ENCODE measurements around the gene TNFRSF6B.

Gene TNFRSF6B

DNA sequence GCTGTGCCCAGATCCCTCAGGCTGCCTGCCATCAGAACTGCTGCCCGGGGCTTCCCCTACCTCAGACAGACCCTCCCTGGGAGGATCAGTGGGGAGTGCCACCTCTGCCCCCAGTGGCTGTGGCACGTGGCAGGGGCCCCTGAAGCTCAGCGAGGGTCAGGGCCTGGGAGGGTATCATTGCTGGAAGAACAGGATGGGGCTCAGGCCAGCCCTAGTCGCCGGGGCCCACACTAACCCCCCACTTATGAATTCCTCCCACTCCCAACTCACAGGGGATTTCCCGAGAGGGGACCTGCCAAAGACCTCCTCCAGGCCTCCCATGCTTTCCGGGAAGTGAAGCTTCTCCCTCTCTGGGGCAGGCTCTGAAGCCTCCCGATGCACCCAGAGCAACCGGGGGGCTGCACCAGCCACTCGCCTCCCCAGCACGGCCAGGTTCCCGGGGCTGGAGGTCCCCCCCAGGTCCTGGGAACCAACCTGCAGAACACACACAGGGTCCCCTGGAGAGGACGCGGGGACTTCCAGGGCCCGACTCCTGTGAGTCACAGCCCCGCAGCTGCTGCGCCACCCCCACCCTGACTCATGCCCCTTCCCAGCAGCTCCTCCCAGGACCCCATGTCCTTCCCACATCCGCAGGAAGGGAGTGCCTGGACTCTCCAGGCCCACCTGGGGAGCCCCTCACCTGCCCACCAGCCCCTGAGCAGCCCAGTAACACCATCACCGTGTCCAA, 2.5 kb downstream of the TNFRSF6B start:
- DNase-seq, result no peak

- DNase-seq, result no peak
Observed at GRCh38 chr20:63699466-63700198, 3.2 kb downstream of the TNFRSF6B start.

GRCh38 chr20:63700199-63701050, 4.0 kb downstream of the TNFRSF6B start:
- DNase-seq, result no peak

GRCh38 chr20:63701051-63701328, 4.5 kb downstream of the TNFRSF6B start:
- DNase-seq, result no peak

DNA sequence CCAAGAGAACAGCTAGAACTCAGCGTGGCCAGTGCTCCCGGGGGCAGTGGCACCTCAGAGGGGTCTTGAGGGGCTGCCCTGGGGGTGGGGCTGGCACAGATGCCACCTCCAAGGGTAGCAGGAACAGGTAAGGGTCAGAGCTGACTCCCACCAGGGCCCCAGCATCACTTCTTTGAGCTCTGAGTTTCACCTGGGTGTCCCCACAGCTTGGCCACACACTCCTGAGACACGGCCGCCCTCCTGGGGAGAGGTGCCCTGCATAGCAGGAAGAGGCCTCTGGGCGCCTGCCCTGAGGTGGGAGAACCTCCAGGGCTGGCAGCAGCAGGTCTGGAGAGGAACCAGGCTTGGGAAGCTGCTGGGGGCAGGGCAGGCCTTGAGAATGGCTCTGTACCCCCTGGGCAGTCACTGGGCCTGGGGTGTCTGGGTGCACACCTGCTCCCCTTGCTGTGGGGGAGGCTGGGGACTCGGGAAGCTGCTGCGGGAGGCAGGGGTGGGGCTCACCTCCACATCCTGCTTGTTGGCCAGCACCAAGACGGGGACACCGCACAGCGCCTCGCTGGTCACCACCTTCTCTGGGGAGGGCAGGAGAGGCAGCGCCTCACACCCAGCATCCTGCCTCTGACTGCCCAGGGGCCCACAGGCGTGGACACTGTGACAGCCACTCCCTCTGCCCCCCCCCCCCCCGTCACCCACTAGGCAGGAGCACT, 5.0 kb downstream of the TNFRSF6B start:
- DNase-seq, result no peak

GRCh38 chr20:63702036-63702665, 5.7 kb downstream of the TNFRSF6B start:
- DNase-seq, result no peak

DNA sequence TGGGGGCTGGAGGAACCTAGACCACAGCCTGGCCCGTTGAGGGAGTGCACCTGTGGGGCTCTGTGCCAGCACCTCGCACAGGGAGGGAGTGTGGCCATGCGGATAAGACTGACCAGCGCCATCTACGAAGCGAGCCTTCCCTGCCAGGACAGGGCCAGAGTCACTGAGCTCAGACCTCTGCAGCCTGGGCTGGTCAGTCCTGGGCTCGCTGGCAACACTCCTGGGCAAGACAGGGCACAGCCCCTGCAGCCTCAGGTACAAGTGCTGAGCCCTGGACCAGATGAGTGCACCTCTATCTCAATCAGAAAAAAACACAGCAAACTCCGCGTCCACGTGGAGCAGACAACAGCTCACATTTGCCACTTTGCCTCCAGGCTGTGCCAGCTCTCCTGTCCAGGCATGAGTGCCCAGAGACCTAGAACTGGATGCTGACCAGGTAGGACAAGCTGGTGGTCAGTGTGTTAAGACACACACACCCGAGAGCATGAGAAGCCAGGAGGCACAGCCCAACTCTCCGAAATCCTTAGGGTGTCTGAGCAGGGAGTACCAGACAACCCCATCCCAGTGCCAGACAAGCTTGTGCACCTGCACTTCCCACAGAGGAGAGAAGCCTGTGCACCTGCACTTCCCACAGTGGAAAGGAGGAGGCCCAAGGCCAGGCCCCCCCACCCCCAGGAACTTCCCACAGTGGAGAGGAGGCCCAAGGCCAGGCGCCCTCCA, 6.5 kb downstream of the TNFRSF6B start:
- DNase-seq, result no peak

DNA sequence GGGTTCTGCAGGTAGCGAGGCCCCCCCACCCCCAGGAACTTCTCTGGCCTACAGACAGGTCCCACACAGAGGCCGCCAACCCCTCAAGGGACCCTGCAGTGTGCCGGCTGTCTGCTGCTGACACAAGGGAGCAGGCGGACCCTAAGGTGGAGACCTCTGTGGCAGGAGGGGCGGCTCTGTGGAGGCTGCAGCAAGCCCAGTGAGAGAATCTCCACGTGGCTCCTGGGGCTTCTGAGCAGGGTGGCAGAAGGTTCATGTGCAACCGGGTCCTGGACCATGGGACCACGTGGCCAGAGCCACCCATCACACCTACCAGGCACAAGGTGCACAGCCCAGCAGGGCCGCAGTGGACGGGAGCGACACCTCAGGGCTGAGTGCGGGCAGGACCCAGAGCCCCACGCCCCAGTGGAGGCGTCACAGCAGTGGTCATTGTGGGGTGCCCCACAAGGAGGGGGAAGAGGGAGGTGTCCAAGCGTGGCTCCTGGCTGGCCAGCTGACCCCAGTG, 7.1 kb downstream of the TNFRSF6B start:
- DNase-seq, result no peak

DNA sequence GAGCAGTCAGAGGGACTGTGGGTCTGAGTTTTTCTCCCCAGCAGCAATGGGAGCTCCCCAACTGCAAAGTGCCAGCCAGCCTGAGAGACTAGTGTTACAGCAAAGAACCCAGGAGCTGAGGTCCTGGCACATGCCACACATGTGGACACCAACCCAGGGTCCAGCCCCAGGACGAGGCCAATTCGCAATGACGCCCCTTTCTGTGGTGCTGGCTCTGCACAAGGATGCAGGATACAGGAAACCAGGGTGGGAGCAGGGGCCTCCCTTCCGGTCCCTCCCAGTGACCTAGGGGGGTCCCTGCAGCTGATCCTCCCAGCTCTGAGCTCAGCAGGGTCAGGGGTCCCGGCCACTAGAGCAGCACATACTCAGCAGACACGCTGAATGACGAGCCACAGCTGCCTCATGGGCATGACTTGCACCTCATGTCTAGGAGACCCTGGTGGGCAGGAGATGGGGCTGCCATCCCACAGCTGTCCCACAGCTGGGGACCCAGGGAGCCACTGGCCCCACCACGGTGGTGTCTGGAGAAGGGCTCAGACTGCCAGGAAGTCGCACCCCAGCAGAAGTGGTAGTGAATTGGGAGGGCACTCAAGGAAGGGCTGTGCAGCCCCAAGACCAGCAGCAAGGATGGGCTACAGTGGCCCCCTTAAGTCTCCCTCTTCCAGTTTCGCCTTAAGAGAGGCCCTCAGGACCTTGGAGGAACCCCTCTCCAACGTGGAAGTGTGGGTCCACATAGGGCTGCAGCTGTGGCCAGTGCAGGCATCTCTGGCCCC, 7.7 kb downstream of the TNFRSF6B start:
- DNase-seq, result no peak

DNA sequence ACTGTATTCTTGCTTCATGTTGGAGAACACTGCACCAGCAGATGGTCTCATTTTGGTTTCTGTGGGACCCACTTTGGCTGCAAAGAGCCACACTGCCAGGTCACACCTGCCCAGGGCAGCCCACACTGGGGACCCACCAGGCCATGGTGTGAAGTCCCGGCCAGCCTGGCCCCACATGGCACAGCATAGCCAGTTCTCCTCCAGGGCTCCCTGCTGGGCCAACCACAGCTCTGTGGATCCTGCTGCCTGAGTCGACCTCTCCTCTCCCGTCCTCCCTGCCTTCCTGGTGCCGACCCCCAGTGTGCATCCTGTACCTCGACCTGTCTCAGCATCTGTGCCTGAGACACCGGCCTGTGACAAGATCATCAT, 8.3 kb downstream of the TNFRSF6B start:
- no peak for DNase-seq

DNA sequence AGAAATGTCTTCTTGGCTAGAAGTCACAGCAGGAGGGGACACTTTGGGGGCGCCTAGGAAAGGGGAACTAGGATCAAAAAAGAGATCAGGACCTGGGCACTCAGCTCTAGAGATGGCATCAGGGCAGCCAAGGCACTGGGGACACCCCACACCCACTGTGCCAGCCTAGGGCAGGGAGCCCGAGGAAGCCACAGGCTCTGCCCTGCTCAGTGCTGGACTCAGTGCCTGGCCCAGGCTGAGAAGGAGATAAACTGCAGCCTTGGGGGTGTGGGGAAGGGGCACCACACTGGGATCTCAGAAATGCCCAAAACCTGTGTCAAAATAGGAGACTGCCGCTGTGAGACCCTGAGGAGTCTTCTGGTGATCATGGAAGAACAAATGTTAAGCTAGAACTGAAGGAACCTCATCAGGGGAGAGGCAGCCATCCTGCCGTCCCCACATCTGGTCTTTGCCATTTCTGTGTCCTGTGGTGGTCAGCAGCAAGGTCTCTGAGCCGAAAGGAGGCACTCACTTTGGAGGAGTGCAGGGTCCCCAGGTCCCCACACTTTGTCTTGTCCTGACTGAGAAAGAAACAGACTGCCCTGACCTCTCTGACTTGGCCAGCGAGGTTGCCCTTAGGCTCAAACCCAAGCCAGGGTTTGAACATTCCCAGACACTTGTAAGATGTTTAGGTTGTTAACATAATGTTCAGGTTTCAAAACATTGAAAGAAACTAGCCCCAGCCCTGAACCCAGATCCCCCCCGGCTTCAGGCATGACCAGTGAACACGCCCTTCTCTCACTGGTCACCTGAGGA, 9.0 kb downstream of the TNFRSF6B start:
- no peak for DNase-seq

DNA sequence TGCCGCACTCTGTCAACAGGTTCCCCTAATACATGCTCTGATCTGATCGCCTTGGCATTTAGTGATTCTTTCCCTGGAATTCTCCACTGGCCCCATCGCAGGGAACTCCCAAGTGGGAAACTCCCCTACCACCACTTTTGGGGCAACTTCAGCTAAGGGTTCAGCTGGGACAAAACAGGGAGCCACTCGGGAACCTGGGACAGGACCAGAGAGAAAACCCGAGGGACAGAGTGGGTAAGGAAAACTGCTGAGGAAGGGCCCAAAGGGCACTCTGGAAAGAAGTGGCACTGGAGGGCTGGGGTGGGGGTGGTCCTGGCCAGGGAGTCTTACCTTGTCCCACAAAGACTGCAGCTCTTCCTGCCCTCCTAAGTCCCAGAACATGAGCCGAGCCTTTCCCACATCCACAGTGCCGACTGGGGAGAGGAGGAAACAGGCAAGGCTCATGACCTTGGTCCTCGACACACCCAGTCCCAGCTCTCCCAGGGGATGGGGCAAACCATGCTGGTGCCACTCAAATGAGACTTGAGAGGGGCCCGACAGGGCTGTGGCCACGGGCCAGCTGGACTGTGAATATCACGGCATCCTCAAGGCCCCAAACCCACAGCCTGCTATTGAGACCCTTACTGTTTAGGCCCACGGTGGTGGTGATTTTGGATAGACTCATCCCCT, 9.7 kb downstream of the TNFRSF6B start:
- DNase-seq, result no peak

DNA sequence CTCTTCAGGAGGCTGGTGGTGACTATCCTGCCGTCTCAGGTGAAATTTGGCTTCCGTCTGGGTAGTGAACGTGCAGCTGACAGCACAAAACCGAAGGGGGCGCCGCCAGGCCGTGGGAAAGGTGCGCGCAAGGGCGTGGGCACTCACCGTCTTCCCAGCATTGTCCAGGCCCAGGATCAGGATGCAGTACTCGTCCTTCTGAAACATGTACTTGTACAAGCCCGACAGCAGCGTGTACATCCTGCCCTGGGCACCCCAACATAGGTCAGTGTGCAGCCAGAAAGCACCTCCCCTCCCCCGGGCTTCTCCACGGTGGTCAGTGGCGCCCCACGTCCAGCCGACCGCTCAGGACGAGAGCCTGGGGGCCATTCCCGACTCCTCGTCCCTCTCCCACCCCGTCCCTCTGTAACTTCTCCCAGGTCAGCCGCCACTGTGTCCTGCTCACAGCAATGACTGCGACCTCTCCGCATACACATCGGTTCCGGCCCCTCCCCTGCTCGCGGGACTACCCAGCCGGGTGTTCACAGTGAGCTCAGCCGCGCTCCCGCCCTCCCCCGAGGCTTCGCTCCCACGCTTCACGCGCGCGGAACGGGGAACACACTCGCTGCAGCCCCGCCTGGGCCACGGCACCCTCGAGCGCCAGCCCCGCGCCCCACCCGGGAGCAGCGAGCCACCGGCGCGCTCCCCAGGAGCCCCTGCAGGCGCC, 10.6 kb downstream of the TNFRSF6B start:
- DNase-seq, result peak; percentile 39

- DNase-seq, result peak; percentile 85
Observed at GRCh38 chr20:63707558-63708300, 11.3 kb downstream of the TNFRSF6B start, which contains the start of the genes ARFRP1 and ZGPAT. Gene ARFRP1 (minus strand): TSS chr20:63707976. CDS start chr20:63707091, 885 bp downstream. Gene ZGPAT (plus strand): TSS chr20:63708039. CDS start chr20:63708581, 542 bp downstream.

DNA sequence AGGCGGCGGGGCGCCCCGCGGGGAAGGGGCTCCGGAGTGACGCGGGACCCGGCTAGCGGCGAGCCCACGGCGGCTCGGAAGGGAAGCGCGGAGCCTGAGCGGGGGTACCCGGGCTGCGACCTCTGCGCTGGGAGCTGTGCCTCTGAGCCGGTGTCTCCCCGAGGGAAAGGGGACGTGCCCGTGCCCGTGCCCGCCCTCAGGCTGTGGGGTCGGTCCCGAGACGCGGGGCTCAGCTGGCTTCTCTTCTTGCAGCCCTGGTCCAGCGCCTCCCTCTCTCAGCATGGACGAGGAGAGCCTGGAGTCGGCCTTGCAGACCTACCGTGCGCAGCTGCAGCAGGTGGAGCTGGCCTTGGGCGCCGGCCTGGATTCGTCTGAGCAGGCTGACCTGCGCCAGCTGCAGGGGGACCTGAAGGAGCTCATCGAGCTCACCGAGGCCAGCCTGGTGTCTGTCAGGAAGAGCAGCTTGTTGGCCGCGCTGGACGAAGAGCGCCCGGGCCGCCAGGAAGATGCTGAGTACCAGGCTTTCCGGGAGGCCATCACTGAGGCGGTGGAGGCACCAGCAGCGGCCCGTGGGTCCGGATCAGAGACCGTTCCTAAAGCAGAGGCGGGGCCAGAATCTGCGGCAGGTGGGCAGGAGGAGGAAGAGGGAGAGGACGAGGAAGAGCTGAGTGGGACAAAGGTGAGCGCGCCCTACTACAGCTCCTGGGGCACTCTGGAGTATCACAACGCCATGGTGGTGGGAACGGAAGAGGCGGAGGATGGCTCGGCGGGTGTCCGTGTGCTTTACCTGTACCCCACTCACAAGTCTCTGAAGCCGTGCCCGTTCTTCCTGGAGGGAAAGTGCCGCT, 12.1 kb downstream of the TNFRSF6B start:
- DNase-seq, result no peak

DNA sequence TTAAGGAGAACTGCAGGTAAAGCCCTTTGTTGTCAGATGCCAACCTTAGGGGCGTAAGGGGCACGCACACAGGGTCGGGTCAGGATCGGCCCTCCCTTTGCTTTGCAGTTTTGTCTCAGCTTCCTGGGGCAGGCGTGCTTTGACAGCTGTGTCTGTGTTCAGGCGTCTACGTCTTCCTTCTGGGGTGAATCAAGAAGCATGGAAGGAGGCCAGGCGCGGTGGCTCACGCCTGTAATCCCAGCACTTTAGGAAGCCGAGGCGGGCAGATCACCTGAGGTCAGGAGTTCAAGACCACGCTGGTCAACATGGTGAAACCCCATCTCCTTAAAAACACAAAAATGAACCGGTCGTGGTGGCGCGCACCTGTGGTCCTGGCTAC, 12.7 kb downstream of the TNFRSF6B start:
- DNase-seq, result no peak

- DNase-seq, result no peak
Observed at GRCh38 chr20:63711085-63711645, 14.7 kb downstream of the TNFRSF6B start.
